Measurements from ENCODE around the gene CYP26B1. TPM values are rescaled to one million over a fixed set of nuclear protein-coding genes. Genes with fewer than 3 reads are reported as not detected.

The CYP26B1 gene, protein sequence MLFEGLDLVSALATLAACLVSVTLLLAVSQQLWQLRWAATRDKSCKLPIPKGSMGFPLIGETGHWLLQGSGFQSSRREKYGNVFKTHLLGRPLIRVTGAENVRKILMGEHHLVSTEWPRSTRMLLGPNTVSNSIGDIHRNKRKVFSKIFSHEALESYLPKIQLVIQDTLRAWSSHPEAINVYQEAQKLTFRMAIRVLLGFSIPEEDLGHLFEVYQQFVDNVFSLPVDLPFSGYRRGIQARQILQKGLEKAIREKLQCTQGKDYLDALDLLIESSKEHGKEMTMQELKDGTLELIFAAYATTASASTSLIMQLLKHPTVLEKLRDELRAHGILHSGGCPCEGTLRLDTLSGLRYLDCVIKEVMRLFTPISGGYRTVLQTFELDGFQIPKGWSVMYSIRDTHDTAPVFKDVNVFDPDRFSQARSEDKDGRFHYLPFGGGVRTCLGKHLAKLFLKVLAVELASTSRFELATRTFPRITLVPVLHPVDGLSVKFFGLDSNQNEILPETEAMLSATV
- 1 to 10 TPM in 2 of 3 donors, under 1 TPM in 1; 0.82 to 9.5 (median 2.5) TPM for total RNA-seq
- long read RNA-seq, donor 1, full-length matches to known transcripts = 1 of 8 reads
- long read RNA-seq, donor 1, partial matches to known transcripts = 7 of 8 reads
- long read RNA-seq, donor 1, other reads (novel, unspliced or antisense) = 0 of 8 reads
- long read RNA-seq, donor 2, partial matches to known transcripts = 0 of 1 reads
- long read RNA-seq, donor 2, other reads (novel, unspliced or antisense) = 1 of 1 reads

- peaks cover 67% of the 10 kb centered on the region for H3K4me1 ChIP-seq (ENCODE audit: low read depth)
- TF ChIP-seq, protein P1, sequence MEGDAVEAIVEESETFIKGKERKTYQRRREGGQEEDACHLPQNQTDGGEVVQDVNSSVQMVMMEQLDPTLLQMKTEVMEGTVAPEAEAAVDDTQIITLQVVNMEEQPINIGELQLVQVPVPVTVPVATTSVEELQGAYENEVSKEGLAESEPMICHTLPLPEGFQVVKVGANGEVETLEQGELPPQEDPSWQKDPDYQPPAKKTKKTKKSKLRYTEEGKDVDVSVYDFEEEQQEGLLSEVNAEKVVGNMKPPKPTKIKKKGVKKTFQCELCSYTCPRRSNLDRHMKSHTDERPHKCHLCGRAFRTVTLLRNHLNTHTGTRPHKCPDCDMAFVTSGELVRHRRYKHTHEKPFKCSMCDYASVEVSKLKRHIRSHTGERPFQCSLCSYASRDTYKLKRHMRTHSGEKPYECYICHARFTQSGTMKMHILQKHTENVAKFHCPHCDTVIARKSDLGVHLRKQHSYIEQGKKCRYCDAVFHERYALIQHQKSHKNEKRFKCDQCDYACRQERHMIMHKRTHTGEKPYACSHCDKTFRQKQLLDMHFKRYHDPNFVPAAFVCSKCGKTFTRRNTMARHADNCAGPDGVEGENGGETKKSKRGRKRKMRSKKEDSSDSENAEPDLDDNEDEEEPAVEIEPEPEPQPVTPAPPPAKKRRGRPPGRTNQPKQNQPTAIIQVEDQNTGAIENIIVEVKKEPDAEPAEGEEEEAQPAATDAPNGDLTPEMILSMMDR (IDR thresholded peaks at IDR 0.05) = no peak
- intact Hi-C loops (cut with DNase I, micrococcal nuclease) = no loop called here
- DNase-seq (peak in 1 of 3 donors; percentile 42), ATAC-seq (no peak)
- H3K9me3 ChIP-seq = no peaks in the 10 kb centered on the region
- H3K36me3 ChIP-seq (ENCODE audit: low read depth) = no peaks in the 10 kb centered on the region
- H3K4me3 ChIP-seq = no peak within 1 kb of the TSS
These were observed at the start of gene CYP26B1 for GRCh38 chr2:72147303-72147971. Gene CYP26B1 (minus strand): TSS chr2:72147862. CDS start chr2:72147834, 28 bp downstream.

GRCh38 chr2:72193723-72194122 lies 46.1 kb upstream of the CYP26B1 start:
- Histone ChIP-seq H3K9me3 (no peaks in the 10 kb centered on the region), H3K36me3 (ENCODE audit: low read depth) (no peaks in the 10 kb centered on the region), H3K4me1 (ENCODE audit: low read depth) (no peaks in the 10 kb centered on the region), H3K4me3 (no peak overlapping the region)
- TF ChIP-seq, protein P1 (IDR thresholded peaks at IDR 0.05) = no peak
- ATAC-seq (no peak), DNase-seq (no peak)
- intact Hi-C loops (cut with DNase I, micrococcal nuclease) = no loop called here

GRCh38 chr2:72191441-72191840 lies 43.8 kb upstream of the CYP26B1 start:
- no peaks in the 10 kb centered on the region for H3K36me3 ChIP-seq (ENCODE audit: low read depth)
- TF ChIP-seq, protein P1 (IDR thresholded peaks at IDR 0.05) = no peak
- intact Hi-C loops (cut with DNase I, micrococcal nuclease) = no loop called here
- H3K9me3 ChIP-seq = peaks cover 2% of the 10 kb centered on the region
- DNase-seq (no peak), ATAC-seq (no peak)
- no peaks in the 10 kb centered on the region for H3K4me1 ChIP-seq (ENCODE audit: low read depth)
- H3K4me3 ChIP-seq = no peak overlapping the region

DNA sequence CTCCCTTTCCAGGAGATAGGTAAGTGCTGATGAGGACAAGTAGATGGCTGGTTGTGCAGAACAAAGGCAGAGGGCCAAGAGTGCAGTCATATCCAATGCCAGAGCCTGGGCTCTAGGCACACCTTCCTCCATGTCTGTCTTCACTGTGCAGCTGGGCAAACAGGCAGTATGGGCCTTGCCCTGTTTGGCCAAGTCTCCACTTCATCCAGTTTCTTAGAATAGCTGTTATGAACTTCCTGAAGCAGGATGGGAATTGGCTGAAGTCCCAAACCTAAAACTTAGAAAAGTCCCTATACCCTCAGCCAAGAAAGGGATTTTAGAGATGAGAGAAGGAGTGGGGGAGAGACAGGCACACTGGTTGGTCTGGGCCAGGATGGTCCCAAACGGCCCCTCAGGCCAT lies 37.5 kb upstream of the CYP26B1 start:
- intact Hi-C loops (cut with DNase I, micrococcal nuclease) = no loop called here
- ATAC-seq (peak; percentile 39), DNase-seq (no peak)
- TF ChIP-seq, protein P1 (IDR thresholded peaks at IDR 0.05) = no peak
- Histone ChIP-seq H3K36me3 (ENCODE audit: low read depth) (no peaks in the 10 kb centered on the region), H3K9me3 (peaks cover 2% of the 10 kb centered on the region), H3K4me3 (no peak overlapping the region), H3K4me1 (ENCODE audit: low read depth) (peaks cover 3% of the 10 kb centered on the region)

DNA sequence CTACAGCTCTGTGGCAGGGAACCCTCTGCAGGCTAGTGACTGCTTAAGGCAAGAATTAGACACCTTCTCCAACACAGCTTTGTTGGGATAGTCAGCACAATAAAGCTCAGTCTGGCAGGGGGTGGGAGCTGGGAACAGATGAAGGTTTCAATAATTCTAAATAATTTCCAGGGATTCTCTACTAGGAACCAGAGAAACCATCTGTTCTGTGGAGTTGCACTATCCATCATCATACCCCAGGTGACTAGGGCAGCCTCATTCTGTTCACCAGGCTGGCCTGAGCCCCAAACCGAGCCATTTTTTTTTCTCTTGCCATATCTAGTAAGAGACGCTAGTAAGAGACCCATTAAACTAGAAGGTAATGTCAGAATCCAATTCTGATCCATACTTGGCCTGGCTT lies 35.8 kb upstream of the CYP26B1 start:
- peaks cover 3% of the 10 kb centered on the region for H3K4me1 ChIP-seq (ENCODE audit: low read depth)
- ATAC-seq (no peak), DNase-seq (no peak)
- intact Hi-C loops (cut with DNase I, micrococcal nuclease) = no loop called here
- no peak overlapping the region for H3K4me3 ChIP-seq
- TF ChIP-seq, protein P1 (IDR thresholded peaks at IDR 0.05) = no peak
- H3K36me3 ChIP-seq (ENCODE audit: low read depth) = no peaks in the 10 kb centered on the region
- peaks cover 2% of the 10 kb centered on the region for H3K9me3 ChIP-seq
